CD14-positive monocyte (primary cell): Measurements from ENCODE around the gene CTXN1. TPM values are rescaled to one million over a fixed set of nuclear protein-coding genes. Genes with fewer than 3 reads are reported as not detected.

ENCODE experiments used
- DNase-seq, 3 donors: peaks; one replicate each; pipeline ENCODE4 v3.0.0-alpha.2; 2011 to 2022
- H2AFZ ChIP-seq: 2 replicates; pipeline ENCODE4 v1.6.0; 2012; ENCODE audit warnings: mild to moderate bottlenecking, low read depth, low read length, inconsistent platforms; ENCODE audit not compliant: insufficient read depth, poor library complexity, severe bottlenecking
- H3K27ac ChIP-seq, 2 donors: 1 replicate in 1 of 2; 2 replicates in 1 of 2; pipeline ENCODE4 v1.5.1; 2012 to 2013; ENCODE audit warnings: low read length in 2 of 2, control low read depth in 1 of 2, inconsistent platforms in 1 of 2, low read depth in 1 of 2, mild to moderate bottlenecking in 1 of 2
- H3K27me3 ChIP-seq, 2 donors: one replicate each; pipeline versions ENCODE4 v1.6.0 to v1.6.1; 2011 to 2013; ENCODE audit warnings: low read length in 2 of 2; ENCODE audit not compliant: control insufficient read depth in 2 of 2, insufficient read depth in 2 of 2
- H3K36me3 ChIP-seq, 2 donors: replicated peaks in 1 of 2; 1 replicate in 1 of 2; 2 replicates in 1 of 2; pipeline versions ENCODE4 v1.5.1 to v1.6.1; 2012 to 2013; ENCODE audit warnings: low read length in 2 of 2, control low read depth in 1 of 2, inconsistent platforms in 1 of 2, mild to moderate bottlenecking in 1 of 2; ENCODE audit not compliant: insufficient read depth in 2 of 2, control insufficient read depth in 1 of 2
- H3K4me1 ChIP-seq, 2 donors: 1 replicate in 1 of 2; 2 replicates in 1 of 2; pipeline versions ENCODE4 v1.5.1 to v1.6.1; 2012 to 2013; ENCODE audit warnings: low read length in 2 of 2, control low read depth in 1 of 2, inconsistent platforms in 1 of 2, mild to moderate bottlenecking in 1 of 2, moderate library complexity in 1 of 2; ENCODE audit not compliant: insufficient read depth in 2 of 2, control insufficient read depth in 1 of 2
- H3K4me2 ChIP-seq: replicated peaks from 2 replicates; pipeline ENCODE3; 2012; ENCODE audit warnings: low read length, moderate library complexity, mild to moderate bottlenecking; ENCODE audit not compliant: poor library complexity, severe bottlenecking; ENCODE audit errors: extremely low read depth
- H3K4me3 ChIP-seq, 3 experiments: fragments of 200-600 bp in 1 of 3; sonication (generic) in 1 of 3; replicated peaks in 1 of 3; 1 replicate in 2 of 3; 2 replicates in 1 of 3; pipeline ENCODE4 v1.5.1; 2011 to 2013; ENCODE audit warnings: low read length in 3 of 3, mild to moderate bottlenecking in 3 of 3, control low read depth in 2 of 3, low read depth in 2 of 3, inconsistent platforms in 1 of 3, moderate library complexity in 1 of 3
- H3K79me2 ChIP-seq: 2 replicates; pipeline ENCODE4 v1.6.0; 2012; ENCODE audit warnings: mild to moderate bottlenecking, control low read depth, inconsistent platforms, low read length, moderate library complexity; ENCODE audit not compliant: insufficient read depth
- H3K9ac ChIP-seq: 2 replicates; pipeline ENCODE4 v1.6.0; 2017; ENCODE audit warnings: low read length, mild to moderate bottlenecking; ENCODE audit not compliant: insufficient read depth, poor library complexity, severe bottlenecking
- H3K9me3 ChIP-seq, 2 donors: replicated peaks in 1 of 2; 1 replicate in 1 of 2; 2 replicates in 1 of 2; pipeline versions ENCODE4 v1.5.1 to v1.6.1; 2012 to 2013; ENCODE audit warnings: low read length in 2 of 2, control low read depth in 1 of 2; ENCODE audit not compliant: control insufficient read depth in 1 of 2, insufficient read depth in 1 of 2
- H4K20me1 ChIP-seq: 2 replicates; pipeline ENCODE4 v1.6.0; 2012; ENCODE audit warnings: mild to moderate bottlenecking, low read length, control low read depth, moderate library complexity; ENCODE audit not compliant: insufficient read depth
- H3K27ac Mint-ChIP-seq, 7 donors: one replicate each; pipeline ENCODE4 v1.8.0; 2020; ENCODE audit warnings: mild to moderate bottlenecking in 7 of 7, mixed read lengths in 7 of 7, moderate library complexity in 6 of 7, inconsistent platforms in 2 of 7
- H3K27me3 Mint-ChIP-seq, 3 donors: one replicate each; pipeline ENCODE4 v1.8.0; 2021 to 2022; ENCODE audit warnings: low read depth in 3 of 3, mild to moderate bottlenecking in 3 of 3, mixed read lengths in 3 of 3, moderate library complexity in 3 of 3, inconsistent platforms in 1 of 3
- H3K36me3 Mint-ChIP-seq, 2 donors: one replicate each; pipeline ENCODE4 v1.8.0; 2020; ENCODE audit warnings: mixed read lengths in 2 of 2, inconsistent platforms in 1 of 2, mild to moderate bottlenecking in 1 of 2
- H3K4me1 Mint-ChIP-seq: one replicate; pipeline ENCODE4 v1.8.0; 2020; ENCODE audit warnings: mild to moderate bottlenecking, mixed read lengths
- H3K4me3 Mint-ChIP-seq, 2 donors: one replicate each; pipeline ENCODE4 v1.8.0; 2020; ENCODE audit warnings: mild to moderate bottlenecking in 2 of 2, mixed read lengths in 2 of 2, moderate library complexity in 1 of 2
- H3K9me3 Mint-ChIP-seq, 7 donors: one replicate each; pipeline ENCODE4 v1.8.0; 2020 to 2022; ENCODE audit warnings: mixed read lengths in 7 of 7, mild to moderate bottlenecking in 6 of 7, moderate library complexity in 6 of 7, inconsistent platforms in 2 of 7
- WGBS: methylation state at CpG from one replicate; pipeline ENCODE4 v1.1.5; 2013; ENCODE audit warnings: missing lambda C conversion rate; ENCODE audit not compliant: insufficient coverage; 5-methylcytosine and 5-hydroxymethylcytosine counted together
- intact Hi-C, 2 donors: fragments of 100-400 bp; cut with micrococcal nuclease; formaldehyde crosslinking; loops; one replicate each; pipeline versions ENCODE4 v1.15.0 to v1.15.1; 2023
- polyA plus RNA-seq, 3 donors: library from polyadenylated mRNA; depleted of rRNA in 1 of 3; unstranded in 2 of 3; stranded (reverse) in 1 of 3; fragments of 300-500 nt in 2 of 3; fragments of >200 nt in 1 of 3; fragmentation: Illumina TruSeq in 2 of 3; gene quantifications; 1 replicate in 2 of 3; 2 replicates in 1 of 3; pipeline ENCODE4 v1.2.3, GENCODE V29; 2012 to 2021
- TF ChIP-seq, protein P1 (sequence below): fragments of 200-600 bp; IDR thresholded peaks from one replicate; pipeline ENCODE4 v1.8.0; 2022; ENCODE audit warnings: antibody characterized with exemption, mild to moderate bottlenecking

CTXN1 gene
- polyA plus RNA-seq, 3 donors, result not detected

DNA sequence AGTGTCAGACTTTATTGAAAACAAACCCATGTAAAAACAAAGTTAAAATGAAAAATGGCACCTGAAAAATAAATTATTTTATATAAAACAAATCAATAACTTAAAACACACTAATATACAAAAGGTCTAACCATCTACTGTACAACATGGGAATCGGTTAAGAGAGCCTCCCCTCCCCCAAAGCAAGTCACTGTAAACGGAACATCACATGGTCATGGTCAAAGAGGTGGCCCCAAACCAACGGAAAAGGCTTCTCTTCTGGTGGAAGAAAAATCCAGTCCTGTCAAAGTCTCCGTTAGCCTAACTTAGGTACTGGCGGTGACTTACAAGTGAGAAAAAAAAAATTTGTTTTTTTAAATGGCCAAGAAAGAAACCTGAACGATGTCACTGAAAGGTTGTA lies 33.3 kb upstream of the CTXN1 start:
- H3K4me1 Mint-ChIP-seq, result peaks cover 3% of the 10 kb centered on the region
- no peak overlapping the region for H3K9ac ChIP-seq
- no peaks in the 10 kb centered on the region for H3K27me3 ChIP-seq
- intact Hi-C loops, result no loop called here
- H3K4me3 Mint-ChIP-seq, result no peak overlapping the region
- H4K20me1 ChIP-seq, result no peaks in the 10 kb centered on the region
- peaks cover 0 to 1% (median 1%) of the 10 kb centered on the region in 3 donors for H3K27me3 Mint-ChIP-seq
- H3K27ac ChIP-seq, result no peak overlapping the region
- peaks cover 0 to 1% (median 0%) of the 10 kb centered on the region in 7 donors for H3K9me3 Mint-ChIP-seq
- no peak overlapping the region for H2AFZ ChIP-seq
- H3K4me3 ChIP-seq, result no peak overlapping the region
- H3K79me2 ChIP-seq, result no peaks in the 10 kb centered on the region
- H3K27ac Mint-ChIP-seq, result no peak overlapping the region
- TF ChIP-seq, protein P1, sequence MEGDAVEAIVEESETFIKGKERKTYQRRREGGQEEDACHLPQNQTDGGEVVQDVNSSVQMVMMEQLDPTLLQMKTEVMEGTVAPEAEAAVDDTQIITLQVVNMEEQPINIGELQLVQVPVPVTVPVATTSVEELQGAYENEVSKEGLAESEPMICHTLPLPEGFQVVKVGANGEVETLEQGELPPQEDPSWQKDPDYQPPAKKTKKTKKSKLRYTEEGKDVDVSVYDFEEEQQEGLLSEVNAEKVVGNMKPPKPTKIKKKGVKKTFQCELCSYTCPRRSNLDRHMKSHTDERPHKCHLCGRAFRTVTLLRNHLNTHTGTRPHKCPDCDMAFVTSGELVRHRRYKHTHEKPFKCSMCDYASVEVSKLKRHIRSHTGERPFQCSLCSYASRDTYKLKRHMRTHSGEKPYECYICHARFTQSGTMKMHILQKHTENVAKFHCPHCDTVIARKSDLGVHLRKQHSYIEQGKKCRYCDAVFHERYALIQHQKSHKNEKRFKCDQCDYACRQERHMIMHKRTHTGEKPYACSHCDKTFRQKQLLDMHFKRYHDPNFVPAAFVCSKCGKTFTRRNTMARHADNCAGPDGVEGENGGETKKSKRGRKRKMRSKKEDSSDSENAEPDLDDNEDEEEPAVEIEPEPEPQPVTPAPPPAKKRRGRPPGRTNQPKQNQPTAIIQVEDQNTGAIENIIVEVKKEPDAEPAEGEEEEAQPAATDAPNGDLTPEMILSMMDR, result no peak
- WGBS, result 8% methylated on average over 3 of the region's 6 CpGs
- no peak overlapping the region for H3K4me2 ChIP-seq
- no peak for DNase-seq
- H3K4me1 ChIP-seq, result no peaks in the 10 kb centered on the region
- H3K36me3 ChIP-seq, result peaks cover 39 to 58% of the 10 kb centered on the region in 2 donors
- no peaks in the 10 kb centered on the region for H3K9me3 ChIP-seq
- peaks cover 37 to 64% of the 10 kb centered on the region in 2 donors for H3K36me3 Mint-ChIP-seq

GRCh38 chr19:7955696-7956095 lies 29.8 kb upstream of the CTXN1 start:
- H3K27me3 ChIP-seq, result no peaks in the 10 kb centered on the region
- Mint-ChIP-seq H3K36me3 (peaks cover 14 to 30% of the 10 kb centered on the region in 2 donors), H3K4me3 (no peak overlapping the region), H3K9me3 (peaks cover 0 to 3% (median 0%) of the 10 kb centered on the region in 7 donors), H3K27me3 (peaks cover 0 to 1% (median 0%) of the 10 kb centered on the region in 3 donors), H3K27ac (no peak overlapping the region), H3K4me1 (peaks cover 15% of the 10 kb centered on the region)
- TF ChIP-seq, protein P1, result no peak
- H2AFZ ChIP-seq, result no peak overlapping the region
- H3K4me2 ChIP-seq, result no peak overlapping the region
- H3K79me2 ChIP-seq, result no peaks in the 10 kb centered on the region
- no peaks in the 10 kb centered on the region for H3K9me3 ChIP-seq
- no peak overlapping the region for H3K4me3 ChIP-seq
- H4K20me1 ChIP-seq, result no peaks in the 10 kb centered on the region
- intact Hi-C loops, result no loop called here
- no peak overlapping the region for H3K9ac ChIP-seq
- peaks cover 4 to 15% of the 10 kb centered on the region in 2 donors for H3K4me1 ChIP-seq
- H3K36me3 ChIP-seq, result peaks cover 5 to 22% of the 10 kb centered on the region in 2 donors
- no peak overlapping the region for H3K27ac ChIP-seq
- DNase-seq, result no peak
- WGBS, result 66% methylated on average over 8 of the region's 11 CpGs
